Astrocyte (in vitro differentiated cells and primary cell): ENCODE data around the gene AIFM1.

ENCODE experiments used
- EZH2 ChIP-seq: IDR thresholded peaks from 2 replicates; pipeline ENCODE4 v1.6.1; 2012; ENCODE audit warnings: mild to moderate bottlenecking, low read length, inconsistent platforms; ENCODE audit not compliant: insufficient read depth
- TF ChIP-seq, protein P1 (sequence below): IDR thresholded peaks from 2 replicates; pipeline ENCODE4 v1.5.1; 2011; ENCODE audit warnings: low read depth, mild to moderate bottlenecking, inconsistent platforms, low read length, moderate library complexity; ENCODE audit not compliant: insufficient read depth

DNA sequence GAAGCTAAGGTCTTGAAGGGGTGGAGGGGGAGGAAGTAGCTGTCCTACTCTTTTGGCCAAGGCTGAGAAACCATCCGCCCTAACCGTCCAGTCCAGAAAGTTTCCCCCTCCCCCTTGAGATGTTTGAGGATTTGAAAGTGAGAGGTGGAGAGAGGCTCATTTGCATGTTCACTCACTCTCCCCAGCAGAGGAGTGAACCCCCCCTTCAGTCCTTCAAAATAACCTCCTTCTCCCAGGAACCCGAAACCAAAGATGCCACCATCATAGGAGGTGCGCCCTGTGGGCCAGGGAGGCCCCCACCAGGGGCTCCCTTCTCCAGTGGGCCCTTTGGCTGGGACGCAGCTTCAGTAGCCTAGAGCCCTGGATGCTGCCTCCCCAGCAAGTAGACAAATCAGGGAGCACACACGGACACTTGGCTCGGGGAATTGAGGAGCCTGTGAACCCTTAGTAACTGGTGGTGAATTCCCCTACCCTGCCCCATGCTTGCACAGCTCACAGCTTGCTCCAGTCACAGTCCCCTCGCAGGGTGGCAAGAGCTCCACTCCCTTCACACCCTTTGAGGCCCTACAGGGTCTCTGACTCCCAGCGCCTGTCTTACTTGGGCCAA lies 80.9 kb downstream of the AIFM1 start:
- TF ChIP-seq, protein P1, sequence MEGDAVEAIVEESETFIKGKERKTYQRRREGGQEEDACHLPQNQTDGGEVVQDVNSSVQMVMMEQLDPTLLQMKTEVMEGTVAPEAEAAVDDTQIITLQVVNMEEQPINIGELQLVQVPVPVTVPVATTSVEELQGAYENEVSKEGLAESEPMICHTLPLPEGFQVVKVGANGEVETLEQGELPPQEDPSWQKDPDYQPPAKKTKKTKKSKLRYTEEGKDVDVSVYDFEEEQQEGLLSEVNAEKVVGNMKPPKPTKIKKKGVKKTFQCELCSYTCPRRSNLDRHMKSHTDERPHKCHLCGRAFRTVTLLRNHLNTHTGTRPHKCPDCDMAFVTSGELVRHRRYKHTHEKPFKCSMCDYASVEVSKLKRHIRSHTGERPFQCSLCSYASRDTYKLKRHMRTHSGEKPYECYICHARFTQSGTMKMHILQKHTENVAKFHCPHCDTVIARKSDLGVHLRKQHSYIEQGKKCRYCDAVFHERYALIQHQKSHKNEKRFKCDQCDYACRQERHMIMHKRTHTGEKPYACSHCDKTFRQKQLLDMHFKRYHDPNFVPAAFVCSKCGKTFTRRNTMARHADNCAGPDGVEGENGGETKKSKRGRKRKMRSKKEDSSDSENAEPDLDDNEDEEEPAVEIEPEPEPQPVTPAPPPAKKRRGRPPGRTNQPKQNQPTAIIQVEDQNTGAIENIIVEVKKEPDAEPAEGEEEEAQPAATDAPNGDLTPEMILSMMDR, result no peak
- TF ChIP-seq EZH2, result no peak
